Stimulated activated CD4-positive, alpha-beta T cell treated with anti-CD3 and anti-CD28 coated beads, Interleukin-4, amount 100 ng/mL, for 4 hours (primary cell): ENCODE data around the gene MMS19.
A peak's percentile ranks its signal among the peaks of the same experiment; 100 is the strongest.

Source experiments
- DNase-seq, 2 experiments: peaks; one replicate each; pipeline ENCODE4 v3.0.0-alpha.2; 2020

MMS19 gene

DNA sequence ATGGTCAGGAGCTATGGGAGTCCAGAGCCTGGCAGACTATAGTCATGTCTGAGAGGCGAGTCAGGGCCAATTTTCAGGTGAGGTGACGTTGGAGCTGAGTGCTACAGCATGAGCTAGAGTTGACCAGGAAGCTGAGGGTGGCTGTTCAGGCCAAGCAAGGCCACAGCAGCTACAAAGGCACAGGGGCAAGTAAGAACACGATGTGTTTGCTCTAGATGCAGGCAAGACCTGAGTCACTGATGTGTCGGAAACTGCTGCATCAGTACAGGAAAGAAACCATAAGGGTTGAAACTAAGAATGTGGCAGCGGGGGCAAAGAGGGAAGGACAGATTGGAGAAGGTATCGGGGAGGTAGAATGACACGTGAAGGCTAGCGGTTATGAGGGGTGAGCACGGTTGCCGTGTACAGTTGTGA lies 85.3 kb downstream of the MMS19 start:
- DNase-seq: peak; percentile 43 to 45

DNA sequence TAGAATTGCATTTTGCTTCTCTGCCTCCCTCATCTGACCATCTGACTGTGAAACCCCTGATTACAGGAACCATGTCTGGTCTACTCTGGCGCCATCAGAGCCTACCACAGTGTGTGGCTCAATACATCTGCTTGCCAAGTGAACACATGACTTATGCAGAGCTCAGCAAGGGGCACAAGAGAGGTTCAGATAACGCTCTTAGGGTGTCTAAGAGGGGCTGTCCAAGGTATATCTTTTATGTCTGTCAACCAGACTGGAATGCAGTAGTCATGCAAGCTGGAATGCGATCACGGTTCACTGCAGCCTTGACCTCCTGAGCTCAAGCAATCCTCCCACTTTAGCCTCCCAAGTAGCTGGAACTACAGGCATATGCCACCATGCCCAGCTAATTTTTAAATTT lies 86.8 kb downstream of the MMS19 start:
- no peak for DNase-seq

DNA sequence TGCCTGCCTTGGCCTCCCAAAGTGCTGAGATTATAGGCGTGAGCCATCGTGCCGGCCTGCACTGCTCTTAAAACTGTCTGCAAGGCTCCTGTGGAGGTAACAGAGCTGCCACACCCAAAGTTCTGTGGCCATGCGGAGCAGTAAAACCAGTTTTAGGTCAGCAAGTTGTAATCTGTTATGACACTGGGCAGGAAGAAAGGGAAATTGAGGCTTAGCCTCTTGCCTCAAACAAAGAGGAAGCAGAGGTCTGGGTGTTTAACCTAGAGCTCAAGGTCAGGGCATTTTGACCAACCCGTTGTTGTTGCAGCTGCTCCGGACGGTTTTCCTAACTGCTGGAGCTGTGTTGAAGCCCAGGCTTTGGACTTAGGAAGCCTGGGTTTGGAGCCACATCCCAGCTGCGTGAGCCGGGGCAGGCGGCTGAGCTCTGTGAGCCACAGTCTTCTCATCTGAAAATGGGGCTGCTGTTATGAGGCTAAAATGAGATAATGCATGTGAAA lies 89.7 kb downstream of the MMS19 start:
- DNase-seq: no peak
